HG03565 (cell line): ENCODE measurements around the gene TNRC18.

Experiments
- ATAC-seq: cut with Tn5 transposase; IDR thresholded peaks from one replicate; pipeline ENCODE4 v1.9.1; 2021; ENCODE audit warnings: mild to moderate bottlenecking, moderate library complexity; ENCODE audit not compliant: unreplicated experiment

The TNRC18 gene

DNA sequence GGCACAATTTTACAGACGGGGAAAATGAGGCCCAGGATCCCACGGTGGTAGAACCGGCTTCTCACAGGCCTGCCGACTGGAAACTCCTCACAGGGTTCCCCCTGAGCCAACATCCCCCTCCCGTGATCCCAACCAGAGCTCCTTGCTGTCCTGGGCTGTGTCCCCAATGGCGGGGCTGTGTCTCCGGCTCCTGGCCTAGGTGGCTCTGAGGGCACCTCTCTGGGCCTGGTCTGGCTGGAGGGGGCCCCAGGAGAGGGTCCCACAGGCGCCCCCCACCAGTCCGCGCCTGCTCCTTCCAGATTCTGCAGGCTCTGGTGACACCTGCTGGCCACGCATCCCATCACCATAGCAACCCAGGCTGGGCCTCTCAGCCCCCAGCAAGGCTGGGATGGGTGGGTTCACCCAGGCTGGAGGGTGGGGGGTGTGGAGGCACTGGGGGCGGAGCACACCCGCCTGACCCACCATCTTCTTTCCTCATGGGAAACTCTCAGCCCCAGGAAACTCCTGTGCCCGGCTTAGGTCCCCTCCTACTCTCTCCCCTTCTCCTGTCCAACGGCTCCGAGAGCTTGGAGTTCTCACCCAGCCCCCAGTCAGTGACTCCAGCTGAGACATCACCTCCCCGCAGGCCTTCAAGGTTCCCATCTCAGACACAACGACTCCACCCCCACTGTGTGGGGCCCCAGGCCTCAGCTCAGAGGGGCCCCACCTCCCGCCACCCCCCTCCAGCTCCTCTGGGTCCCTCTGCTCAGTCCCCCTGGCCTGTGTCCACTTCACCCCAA, 27.1 kb upstream of the TNRC18 start:
- no peak for ATAC-seq

DNA sequence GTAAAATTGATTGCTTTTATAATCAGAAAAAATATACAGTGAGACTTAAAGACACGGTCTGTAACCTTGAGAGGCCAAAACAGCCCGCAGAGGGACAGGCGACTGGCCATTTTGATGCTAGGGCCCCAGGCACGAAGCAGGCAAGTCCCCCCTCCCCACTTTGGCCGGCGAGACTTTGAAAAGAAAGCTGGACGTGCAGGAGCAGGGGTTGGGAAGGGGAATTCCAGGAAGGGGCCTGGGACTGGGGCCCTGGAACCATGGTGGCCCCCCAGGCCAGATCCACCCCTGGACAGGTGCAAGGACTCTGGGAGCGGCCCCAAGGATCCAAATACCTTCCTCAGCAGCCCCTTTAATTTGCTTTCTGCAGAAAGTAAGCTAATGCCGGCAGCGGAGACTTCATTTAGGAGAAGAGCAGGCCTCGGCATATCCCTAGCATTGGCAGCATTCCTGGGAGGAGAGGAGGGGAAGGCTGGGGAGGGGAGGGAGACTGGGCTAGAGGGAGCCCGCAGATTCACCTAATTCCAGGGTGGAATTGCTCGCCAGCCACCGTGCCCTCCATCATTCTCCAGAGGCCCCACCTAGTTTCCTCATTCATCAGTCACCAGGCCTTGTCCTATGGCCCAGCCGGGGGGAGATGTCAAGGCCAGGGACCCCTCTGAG, 24.9 kb upstream of the TNRC18 start:
- ATAC-seq = no peak

- ATAC-seq = no peak
Observed at GRCh38 chr7:5445981-5446594, 22.5 kb upstream of the TNRC18 start.

DNA sequence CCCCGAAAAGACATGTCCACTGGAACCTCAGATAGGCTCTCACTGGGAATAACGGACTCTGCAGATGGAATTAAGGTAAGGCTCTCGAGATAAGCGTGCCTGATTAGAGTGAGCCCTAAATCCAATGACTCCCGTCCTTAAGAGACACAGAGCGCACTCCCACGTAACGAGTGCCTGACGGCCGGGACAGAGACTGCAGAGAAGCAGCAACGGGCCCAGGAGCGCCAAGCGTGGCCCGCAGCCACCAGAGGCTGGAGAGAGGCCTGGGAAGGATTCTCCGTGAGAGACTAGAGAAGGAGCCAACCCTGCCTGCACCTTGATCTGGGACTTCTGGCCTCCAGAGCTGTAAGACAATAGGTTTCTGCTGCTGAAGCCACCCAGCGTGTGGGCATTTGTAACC, 20.0 kb upstream of the TNRC18 start:
- ATAC-seq = no peak

- ATAC-seq = no peak
Observed at GRCh38 chr7:5442757-5443305, 19.2 kb upstream of the TNRC18 start.

DNA sequence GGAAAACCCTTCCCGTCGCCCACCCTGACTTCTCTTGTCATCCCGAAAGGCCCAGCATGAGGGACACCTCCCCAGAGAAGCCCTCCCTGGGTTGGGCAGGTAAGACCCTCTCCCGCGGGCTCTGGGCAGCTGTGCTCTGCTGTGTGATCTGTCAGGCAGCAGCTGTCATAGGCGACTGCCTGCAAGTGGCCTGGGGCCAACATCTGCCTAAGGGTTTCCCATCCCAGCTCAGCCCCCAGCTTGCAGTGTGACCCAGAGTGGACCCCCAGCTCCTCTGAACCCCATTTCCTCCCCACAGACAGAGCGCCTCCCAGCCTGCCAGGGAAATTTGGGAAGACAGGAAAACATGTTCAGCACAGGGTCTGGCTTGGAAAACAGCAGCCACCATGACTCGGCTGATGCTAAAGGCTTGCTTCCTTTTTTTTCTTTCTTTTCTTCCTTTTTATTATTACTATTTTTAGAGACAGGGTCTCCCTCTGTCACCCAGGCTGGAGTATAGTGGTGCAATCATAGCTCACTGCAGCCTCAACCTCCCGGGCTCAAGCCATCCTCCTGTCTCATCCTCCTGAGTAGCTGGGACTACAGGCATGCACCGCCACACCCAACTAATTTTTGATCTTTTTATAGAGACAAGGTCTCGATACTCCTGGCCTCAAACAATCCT, 18.3 kb upstream of the TNRC18 start:
- no peak for ATAC-seq

DNA sequence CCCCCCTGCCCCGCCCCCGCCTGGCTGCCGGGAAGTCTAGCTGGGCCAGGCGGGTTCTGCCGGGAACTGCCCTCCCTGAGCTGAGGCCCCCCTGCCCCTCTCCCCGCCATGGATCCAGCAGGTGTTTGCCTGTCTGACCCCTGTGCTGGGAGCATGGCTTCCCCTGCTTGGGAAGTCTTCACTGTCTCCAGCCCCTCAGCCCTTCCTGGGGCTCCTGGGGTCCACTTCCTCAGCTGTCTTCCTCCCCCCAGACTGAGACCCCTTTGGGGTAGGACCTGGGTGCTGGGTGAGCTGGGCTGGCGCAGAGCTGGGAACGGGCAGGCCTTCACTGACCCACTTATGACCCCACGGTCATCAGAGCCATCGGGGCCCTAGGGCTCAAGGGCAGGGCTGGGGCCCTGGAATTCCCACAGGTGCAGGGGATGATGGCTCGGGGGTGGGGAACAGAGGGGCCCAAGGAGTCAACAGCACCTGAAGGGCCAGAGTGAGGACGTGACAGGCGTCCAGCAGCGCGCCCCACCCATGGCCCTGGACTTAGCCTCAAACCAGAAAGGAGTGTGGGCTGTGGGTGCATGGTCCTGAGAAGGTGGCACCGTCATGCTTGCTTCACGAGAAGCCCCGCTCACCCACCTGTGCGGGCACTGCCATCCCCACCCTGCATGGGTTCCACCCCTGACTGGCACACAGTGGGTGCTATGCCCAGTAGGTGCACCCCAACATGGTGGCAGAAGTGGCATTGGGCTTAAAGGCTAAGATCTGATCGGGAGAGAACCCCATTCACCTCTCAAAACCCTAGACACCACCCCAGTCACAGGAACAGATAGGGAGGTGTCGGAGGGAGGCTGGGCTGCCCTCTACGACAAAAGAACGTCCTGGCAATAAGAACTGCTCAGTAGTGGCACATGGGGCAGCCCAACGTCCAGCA, 16.2 kb upstream of the TNRC18 start:
- no peak for ATAC-seq

GRCh38 chr7:5439209-5439571, 15.6 kb upstream of the TNRC18 start:
- no peak for ATAC-seq

DNA sequence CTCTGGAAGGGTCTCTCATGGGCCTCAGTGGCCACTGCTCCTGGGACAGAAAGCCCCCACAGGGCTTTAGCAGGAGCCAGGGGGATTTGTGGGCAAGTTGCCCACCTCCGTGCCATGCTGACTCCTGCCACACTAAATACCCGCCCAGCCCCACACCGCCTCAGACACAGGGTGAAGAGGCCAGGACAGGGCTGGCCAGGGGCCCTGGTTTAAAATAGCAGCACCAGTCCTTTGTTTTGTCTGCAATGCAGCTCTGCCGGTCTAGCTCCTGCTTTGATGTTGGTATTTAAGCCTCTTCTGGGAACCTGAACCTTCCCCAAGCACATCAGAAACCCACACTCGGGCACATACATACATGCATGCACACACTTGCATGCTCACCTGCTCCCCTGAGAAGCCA, 14.4 kb upstream of the TNRC18 start:
- ATAC-seq = no peak

GRCh38 chr7:5437348-5437892, 13.8 kb upstream of the TNRC18 start:
- no peak for ATAC-seq

- no peak for ATAC-seq
Observed at GRCh38 chr7:5436003-5436678, 12.5 kb upstream of the TNRC18 start.

DNA sequence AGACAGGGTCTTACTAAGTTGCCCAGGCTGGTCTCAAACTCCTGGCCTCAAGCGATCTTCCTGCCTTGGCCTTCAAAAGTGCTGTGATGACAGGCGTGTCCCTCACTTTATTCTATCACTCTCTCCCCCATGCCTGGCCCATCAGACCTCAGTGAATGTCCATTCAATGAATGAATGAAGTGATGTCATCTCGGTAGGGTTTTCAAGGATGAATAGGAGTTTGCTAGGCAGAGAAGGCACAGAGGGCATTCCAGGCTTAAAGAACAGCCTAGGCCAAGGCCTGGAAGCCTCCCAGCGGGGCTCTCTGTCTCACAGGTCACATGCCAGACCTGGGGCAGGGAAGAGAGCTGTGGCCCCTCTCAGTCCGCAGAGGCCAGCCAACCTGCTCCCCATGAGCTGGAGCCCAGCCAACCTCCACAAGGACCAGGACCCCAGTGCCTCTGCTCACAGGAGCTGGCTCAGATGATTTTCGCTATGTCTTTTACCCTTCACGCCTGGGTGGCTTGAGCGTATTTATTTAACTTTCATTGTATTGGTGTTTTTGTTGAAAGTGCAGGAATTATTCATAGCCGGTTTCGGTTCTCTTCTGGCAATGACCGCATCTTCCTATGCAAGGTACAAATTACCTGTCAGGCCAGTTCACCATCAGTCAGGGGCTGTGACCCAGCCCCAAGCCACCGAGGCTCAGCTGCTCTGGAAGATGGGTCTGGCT, 11.8 kb upstream of the TNRC18 start:
- no peak for ATAC-seq

DNA sequence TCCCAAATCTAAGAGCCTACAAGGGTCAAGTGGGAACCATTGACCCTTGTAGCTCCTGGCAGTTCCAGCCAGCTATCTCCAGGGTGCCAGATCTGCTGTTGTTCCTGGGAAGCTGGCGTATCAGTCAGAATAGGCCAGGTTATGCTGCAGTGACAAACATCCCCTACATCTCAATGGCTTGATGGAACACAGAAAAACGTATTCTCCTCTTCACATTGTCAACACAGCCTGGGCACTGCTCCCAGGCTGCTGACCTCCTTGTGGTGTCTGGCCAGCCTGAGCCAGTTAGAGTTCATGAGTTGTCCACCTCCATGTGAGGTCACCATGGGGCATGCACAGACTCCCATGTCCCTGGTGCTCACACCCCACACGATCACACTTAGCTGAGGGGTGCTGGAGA, 9.5 kb upstream of the TNRC18 start:
- ATAC-seq = no peak

DNA sequence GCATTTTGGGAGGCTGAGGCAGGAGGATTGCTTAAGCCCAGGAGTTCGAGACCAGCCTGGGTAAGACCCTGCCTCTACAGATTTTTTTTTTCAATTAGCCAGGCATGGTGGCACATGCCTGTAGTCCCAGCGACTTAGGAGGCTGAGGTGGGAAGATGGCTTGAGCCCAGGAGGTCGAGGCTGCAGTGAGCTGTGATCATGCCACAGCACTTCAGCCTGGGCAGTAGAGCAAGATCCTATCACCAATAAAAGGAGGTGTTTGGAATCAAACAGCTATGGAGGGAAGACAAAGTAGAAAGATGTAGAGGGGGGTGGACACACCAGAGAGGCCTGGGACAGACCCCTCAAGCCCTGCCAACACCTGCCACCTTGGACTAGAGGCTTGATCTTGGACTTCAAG, 9.1 kb upstream of the TNRC18 start:
- ATAC-seq = no peak

- no peak for ATAC-seq
Observed at GRCh38 chr7:5431560-5432015, 8.0 kb upstream of the TNRC18 start.

GRCh38 chr7:5430612-5430947, 6.9 kb upstream of the TNRC18 start:
- ATAC-seq = no peak

DNA sequence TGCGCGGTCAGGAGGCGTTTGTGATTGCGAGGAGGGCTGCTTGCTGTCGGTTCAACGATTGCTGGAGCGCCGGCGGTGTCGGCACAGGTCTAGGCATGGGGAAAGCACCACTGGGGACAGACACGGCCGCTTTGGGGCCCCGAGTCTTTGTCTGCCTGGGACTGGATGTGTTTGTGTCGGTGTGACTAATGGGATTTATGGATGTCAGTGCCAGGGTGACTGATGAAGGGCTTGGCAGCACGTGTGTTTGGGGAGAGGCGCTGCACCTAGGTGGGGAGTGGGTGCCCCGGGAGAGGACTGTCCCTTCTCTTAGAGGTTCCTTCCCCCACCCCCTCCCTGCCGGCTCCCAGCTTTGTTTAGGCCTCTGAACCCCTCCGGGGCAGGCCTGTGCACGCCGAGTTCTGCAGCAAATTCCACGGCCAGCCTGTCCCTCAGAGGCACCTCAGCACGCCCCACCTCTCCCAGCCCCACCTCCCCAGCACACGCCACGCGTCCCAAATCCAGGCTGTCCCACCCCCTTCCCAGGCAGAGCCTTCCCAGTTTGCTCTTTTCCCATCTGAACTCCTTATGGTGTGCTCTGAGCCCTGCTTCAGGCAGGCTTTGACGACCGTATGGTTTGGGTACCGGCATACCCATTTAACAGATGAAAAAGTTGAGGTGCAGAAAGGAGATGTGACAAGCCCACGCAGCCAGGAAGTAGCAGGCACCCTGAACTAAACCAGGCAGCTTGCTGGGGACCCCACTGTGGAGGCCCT, 6.4 kb upstream of the TNRC18 start:
- ATAC-seq = no peak

DNA sequence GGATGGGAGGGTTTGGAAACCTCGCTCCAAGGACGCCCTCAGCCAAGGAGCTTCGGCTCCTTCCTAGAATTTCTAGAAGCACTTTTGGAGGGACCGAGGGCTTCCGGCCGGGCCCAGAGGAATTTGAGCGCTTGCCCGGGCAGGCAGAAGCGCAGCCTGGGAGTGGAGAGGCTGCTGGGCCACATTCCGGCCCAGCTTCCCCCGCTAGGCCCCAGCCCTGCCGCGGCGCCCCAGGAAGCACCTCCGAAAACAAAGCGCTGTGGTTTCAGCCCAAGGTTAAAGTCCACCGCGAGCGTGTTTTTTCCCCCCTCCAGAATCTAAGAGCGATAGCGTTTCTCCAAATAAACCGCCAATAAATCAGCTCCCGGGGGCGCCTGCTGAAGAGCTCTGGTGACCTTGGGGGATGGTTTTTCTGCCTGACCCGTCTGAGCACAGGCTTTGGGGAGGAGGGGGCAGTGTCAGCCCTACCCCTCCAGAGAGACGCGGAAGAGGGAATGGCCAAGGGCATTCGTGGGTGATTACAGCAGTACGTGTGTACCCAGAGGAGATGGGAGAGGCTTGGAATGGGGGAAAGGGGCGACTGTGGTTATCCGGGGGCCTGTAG, 5.7 kb upstream of the TNRC18 start:
- ATAC-seq = no peak
